HG03521 (cell line): Measurements from ENCODE around the gene HOXD10.

Source experiments
- ATAC-seq: cut with Tn5 transposase; IDR thresholded peaks from one replicate; pipeline ENCODE4 v1.9.1; 2021; ENCODE audit warnings: mild to moderate bottlenecking, moderate library complexity; ENCODE audit not compliant: unreplicated experiment

The HOXD10 gene

GRCh38 chr2:176115883-176116813 lies at the start of gene HOXD10:
TSS of gene HOXD10 (plus strand) at chr2:176116778. CDS start at chr2:176116834, 56 bp downstream.
- ATAC-seq = no peak

DNA sequence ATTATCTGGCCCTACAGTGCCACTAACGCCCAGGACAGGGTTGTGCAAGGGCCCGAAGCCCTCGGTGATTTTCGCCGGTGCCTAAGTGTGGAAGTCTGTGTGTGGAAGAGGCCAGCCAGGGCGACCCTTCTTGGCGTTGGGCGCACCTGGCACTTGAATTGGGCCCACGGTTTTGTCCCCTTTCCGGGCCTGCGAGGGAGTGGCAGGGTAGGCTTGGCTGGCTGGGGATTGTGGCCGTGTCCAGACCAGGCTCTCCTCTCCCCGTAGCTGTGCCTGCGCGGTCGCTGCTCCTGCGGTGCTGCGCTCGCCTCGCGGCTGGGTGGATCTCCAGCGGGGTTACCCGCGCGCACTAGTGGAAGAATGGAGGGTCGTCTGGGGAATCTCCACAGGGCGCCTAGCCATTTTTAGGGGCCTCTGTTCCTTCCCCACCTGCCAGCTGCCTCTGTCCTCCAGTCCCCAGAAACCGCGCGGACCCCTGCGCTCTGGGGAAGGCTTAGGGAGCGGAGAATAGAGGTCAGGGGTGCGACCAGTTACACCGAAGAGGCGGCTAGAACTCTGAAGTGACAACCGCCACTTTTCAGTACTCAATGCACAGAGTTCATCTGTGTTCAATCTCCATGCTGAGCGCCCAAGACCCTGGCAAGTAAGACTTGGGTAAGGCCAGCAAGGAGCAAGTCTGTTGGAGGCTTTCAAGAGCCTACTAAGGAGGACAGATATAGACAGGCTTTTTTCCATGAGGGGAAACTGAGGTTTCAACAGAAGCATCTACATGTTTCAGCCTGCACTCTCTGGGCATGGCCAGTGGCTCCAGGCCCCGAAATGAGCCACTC lies 48.8 kb upstream of the HOXD10 start:
- no peak for ATAC-seq

DNA sequence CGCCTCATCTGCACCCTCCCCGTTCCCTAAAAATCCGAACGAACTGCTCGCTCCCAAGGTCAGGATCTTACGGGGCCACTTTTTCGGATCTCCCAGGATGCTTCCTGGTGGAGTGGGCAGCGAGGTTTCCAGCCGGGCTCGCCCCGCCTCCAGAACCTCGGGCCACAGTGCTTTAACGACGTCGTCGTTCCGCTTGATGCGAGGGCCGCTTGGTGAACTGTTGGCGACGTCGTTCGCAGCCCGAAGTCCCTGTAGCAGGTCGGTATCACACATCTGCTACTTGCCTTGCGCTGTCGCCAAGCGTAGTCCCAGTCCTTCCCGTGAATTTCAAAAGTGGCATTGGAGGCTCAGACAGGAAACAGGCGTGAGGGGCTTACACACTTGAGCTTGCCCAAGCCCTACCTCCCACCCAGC lies 48.2 kb upstream of the HOXD10 start:
- ATAC-seq = no peak

DNA sequence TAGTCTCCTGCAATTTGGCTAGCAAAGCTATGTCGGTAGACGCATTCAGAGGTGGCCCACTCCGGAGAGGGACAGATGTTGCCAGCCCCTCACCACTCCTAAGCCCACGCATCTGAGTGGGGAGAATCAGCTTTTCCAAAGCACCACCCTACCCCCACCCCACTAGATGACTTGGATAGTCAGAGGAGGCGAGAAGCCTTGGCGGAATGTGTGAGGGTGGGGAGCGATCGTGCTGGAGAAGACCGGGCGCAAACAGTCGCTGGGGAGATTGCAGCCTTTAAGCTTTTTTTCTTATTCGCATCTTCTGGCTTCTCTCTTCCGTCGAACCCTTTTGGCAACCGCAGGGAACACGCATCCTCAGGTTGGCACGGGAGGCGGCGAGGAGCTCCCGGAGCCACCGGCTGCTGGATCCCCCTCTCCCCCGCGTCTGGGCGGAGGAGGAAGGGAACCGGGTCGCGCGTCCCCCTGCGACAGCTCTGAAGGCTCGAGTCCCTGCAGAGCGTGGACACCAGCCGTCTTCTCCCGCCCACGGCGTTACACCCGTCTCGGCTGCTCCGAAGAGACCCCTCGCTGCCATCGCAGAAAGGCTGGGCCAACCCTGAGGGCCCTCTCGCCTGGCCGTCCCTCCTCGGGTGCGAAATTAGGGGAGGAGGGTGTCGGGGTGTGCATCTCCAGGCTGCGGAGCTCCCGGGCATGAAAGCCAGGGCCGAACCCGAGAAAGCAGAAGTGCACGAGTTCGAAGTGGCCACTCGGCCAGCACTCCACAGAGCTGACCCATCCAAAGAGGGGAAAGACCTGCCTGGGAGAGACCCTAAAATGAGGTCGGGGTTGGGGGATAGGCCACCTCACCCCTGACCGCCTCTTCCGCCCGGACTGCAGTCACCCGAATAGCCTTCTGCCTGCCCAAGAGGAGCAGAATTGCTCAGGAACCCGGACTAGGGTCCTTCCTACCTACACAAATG lies 45.0 kb upstream of the HOXD10 start:
- ATAC-seq = no peak

DNA sequence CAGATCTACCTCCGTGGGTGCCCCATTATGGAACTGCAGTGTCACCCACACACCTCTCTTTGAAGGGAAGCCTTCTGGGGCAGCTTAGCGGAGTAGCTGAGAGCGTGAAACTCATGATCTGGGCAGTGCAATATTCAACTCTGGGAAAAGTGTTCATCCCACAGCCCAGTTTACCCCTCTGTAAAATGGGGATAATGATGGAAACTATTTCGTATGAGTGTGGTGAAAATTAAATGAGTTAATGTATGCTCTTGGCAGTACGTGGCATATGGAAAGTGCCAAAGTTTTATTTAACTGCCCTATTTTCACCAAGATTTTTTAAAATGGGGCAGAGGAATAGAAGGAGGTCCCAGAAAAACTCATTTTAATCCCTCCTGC lies 44.3 kb upstream of the HOXD10 start:
- no peak for ATAC-seq

DNA sequence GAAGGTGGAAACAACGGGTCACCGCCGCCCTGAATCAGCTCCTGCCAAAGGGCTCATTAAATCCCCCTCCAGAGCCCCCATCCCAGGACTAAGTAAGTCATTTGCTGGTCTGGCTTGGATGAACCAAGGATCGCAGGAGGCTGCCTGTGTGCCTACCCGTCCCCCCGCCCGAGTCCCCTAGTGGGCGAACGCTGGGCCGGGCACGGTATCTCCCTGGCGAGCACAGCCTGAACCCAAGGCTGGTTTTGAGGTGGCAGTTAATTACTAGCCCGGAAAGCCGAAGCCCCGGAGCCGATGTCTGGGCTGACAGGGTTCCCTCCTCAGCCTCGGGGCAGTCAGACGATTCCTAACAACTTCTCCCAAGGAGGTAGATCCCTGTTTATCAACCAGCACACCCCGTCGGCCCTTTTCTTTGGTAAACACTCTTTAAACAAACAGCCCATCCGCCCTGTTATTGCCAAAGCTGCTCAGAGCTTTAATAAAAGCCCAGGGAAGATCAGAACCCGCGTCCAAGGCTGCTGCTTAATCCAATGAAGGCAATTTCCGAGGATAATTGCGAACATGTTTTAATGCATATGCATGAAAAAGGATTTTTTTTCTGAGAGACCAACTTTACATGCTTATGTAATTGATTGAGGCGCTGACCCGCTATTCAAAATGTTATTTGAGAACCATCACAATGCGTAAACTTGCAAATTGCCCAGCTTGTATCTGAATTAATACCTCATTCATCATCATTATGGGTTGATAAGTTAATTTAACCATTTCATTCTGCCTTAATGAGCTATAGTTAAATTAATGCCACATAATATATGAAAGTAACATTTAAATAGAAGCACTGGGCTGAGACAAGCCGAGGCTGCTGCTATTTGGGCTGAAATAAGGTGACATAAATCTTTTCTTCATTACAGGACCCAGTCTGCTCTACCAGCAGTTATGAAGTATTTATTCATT lies 43.4 kb upstream of the HOXD10 start:
- ATAC-seq = no peak

GRCh38 chr2:176074919-176075425 lies 41.6 kb upstream of the HOXD10 start:
- no peak for ATAC-seq

- no peak for ATAC-seq
Measured at GRCh38 chr2:176075481-176075880, 41.1 kb upstream of the HOXD10 start.

DNA sequence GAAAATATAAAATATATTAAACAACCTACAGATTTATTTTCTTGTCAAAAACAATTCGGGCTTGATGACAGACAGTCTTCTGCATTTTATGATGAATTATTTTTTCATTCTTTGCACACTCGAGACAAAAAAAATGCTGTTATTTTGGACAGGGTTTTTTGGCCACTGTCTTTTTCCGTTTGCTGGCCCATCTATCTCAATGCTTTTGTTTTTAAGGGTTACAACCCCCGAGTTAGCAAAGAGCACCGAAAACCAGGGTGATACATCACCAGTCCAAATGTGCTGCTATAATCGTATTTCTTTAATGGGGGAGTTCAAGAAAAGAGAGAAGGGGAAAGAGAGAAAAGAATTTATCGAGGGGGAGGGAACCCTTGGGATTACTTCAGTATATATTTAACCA lies 40.5 kb upstream of the HOXD10 start:
- no peak for ATAC-seq

DNA sequence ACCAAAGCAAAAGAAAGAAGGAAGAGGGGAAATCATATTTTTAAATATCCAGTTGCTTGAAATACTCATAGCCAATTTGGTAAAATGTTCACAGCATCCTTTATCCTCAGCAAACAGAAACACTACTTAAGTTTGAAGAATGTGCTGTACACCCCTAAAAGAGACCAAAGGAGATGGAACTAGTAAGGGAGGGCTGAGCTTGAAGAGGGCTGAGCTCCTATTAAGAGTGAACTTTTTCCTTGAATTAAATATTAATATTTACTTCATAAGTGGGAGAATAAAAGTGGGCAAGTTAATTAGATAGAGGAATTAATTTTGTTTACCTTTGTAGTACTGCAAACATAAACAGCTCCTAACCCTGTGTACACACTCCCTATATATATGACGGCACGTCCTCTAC lies 39.8 kb upstream of the HOXD10 start:
- ATAC-seq = no peak

DNA sequence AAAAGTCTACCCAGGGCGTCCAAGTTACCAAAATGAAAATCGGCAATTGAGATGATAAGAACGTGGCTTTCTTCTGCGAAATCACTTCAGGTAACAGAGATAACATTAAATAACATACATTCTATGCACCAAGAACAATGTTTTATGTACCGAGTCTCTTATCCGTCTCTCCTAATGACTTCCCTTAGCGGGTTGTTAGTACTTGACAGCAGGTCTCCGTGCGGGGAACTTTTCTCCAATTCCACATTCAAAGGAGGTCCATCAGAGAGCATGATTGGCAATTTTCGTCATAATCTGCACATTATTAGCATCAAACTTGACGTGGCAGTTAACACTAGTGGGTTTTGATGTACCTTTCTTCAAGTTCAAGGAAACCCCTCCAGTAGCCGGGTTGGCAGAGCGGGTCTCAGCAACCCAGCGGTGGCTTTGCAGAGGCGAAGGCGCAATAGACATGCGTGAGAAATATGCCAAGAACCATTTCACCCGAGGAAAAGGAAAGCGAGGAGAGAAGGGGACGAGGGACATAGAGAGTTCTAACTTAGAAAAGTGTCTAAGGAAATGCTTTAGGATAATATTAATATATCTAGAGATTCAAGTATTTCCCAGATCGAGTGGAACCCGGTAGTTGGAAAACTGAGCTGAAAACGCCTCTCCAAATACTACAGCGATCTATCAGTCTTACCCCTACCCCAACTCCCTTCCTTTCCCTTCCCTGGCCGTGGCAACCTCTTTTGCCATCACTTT lies 37.9 kb upstream of the HOXD10 start:
- ATAC-seq = no peak

GRCh38 chr2:176079285-176079830 lies 37.2 kb upstream of the HOXD10 start:
- ATAC-seq = no peak

DNA sequence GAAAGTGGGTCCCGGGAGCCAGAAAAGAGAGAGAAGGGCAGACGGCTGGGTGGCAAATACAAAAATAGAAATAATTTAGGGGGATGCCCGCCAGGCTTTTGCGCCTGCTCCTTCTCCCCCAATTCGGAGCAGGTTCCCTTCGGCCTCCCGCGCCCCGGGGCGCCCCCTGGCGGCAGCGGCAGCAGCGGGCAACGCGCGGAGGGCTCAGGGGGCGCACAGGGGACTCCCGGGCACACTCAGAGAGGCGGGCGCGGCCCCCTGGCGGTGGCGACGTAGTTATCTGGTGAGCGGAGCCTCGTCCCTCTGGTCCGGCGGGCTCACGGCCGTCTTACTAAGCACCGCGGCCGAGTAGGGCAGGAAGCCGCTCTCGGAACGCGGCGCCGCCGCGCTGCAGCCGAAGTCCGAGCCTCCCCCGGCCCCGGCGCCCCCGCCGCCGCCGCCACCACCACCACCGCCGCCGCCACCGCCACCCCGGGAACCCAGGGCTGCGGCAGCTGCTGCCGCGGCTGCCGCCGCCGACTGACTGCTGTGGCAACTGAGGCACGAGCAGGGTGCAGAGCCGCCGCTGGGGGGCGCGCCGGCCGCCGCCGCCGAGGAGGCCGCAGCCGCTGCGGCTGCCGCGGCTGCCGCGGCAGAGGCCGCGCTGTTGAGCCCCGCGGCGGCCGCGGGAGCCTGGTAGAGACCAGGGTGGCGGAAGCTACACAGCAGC lies 36.6 kb upstream of the HOXD10 start:
- no peak for ATAC-seq

GRCh38 chr2:176080540-176081375 lies 35.8 kb upstream of the HOXD10 start:
- no peak for ATAC-seq

- ATAC-seq = no peak
Measured at GRCh38 chr2:176081376-176081836, 35.2 kb upstream of the HOXD10 start.

- no peak for ATAC-seq
Measured at GRCh38 chr2:176081837-176082524, 34.6 kb upstream of the HOXD10 start.
